Measurements from ENCODE around the gene MYO5A.
"Not testable (repeated sequence)": the region's sequence is repeated elsewhere in the genome, so short reads cannot be mapped to it uniquely, and the experiment has no call there.

The MYO5A gene

DNA sequence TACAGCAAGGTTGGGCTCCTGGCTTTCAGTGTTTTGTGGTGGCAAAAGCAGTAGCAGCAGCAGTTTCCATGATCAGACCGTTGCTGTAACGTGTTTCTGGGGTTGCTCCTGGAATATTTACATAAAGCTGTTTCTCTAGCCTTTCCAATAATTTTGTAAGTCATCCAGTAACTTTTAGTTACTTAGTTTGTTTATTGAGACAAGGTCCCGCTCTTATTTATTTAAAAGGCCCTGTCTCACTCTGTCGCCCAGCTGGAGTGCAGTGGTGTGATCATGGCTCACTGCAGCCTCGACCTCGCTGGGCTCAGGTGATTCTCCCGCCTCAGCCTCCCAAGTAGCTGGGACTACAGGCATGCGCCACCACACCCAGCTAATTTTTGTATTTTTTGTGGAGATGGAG lies 8.8 kb upstream of the MYO5A start:
- DNase-seq, result no peak

- no peak for DNase-seq
These were observed 3.7 kb upstream of the MYO5A start for GRCh38 chr15:52532427-52532826.

GRCh38 chr15:52529940-52530339 lies 1.3 kb upstream of the MYO5A start:
- no peak for DNase-seq

- DNase-seq, result no peak
These were observed 753 bp upstream of the MYO5A start for GRCh38 chr15:52529341-52529924.

GRCh38 chr15:52527911-52528563 lies 643 bp downstream of the MYO5A start:
- no peak for DNase-seq

- DNase-seq, result no peak
These were observed 1.3 kb downstream of the MYO5A start for GRCh38 chr15:52527196-52527910.

GRCh38 chr15:52524223-52525136 lies 4.2 kb downstream of the MYO5A start:
- no peak for DNase-seq

DNA sequence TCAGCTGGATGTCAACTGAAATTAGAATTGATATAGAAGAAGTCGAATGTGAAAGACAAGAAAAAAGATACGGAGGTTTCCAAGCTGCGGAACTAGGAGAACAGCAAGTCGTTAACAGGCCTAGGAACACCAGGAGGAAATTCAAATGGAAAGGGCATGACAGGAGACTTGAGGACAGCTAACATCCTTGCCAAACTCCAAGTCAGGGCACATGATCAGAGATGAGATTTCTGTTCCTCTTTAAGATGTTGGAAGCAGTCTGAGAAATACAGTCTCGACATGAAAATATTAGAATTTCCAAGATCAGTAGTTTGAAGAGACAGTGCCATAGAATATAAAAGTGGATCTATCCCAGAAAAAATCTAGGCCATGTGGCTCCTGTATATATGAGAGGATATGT lies 5.0 kb downstream of the MYO5A start:
- DNase-seq, result no peak

GRCh38 chr15:52523192-52523591 lies 5.5 kb downstream of the MYO5A start:
- no peak for DNase-seq

DNA sequence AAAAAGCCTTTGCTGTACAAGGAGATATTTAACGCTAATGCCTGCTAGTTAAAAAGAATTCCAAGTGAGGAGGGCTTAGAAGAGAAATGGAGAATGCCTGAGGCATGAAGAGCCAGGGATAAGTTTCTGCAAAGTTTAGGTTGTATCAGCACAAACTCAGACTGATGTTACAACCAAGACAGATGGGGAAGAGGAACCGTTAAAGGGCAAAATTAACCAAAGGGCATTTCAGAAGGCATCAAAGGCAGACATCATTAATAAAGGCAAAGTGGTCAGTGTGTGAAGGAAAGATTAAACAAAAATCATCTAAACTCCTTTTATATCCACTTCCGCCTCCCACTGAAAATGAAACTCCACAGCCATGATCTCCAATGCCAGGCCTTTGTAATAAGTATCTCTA lies 7.0 kb downstream of the MYO5A start:
- no peak for DNase-seq

DNA sequence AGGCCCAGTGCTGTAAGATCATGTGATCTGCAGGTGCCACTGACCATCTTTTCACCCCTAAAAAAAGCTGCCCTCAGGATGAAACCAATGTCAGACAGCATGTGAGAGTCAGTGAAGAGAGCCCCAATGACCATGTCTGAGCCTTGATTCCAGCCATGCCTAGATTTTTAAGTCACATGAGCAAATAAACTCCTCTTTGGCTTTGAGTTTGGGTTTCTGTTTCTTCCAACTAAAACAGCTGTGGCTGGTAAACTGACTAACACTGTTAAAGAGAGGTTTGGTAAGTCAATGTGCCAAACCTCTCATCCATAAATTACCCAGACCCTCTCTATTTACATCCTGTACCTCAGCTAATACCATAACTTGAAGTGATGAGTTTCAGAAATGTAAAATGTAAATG lies 8.3 kb downstream of the MYO5A start:
- no peak for DNase-seq

GRCh38 chr15:52518487-52519371 lies 10.0 kb downstream of the MYO5A start:
- no peak for DNase-seq

DNA sequence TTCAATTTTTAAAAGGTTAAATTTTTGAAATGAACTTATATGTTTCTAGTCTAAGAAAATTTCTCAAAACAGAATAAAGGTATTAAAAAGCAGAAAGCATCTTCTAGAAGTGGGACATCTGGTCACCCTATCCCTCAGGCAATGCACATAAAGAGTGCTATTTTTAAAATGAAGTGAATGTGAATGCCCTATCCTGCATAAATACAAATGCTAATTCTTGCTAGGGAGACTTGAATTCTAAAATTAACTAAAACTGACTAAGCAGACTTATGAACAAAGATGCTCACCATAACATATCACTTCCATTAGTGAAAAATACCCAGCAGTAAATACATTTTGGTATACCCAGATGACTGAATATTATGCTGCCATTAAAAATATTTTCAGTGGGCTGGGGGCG lies 11.7 kb downstream of the MYO5A start:
- no peak for DNase-seq

GRCh38 chr15:52515343-52515742 lies 13.3 kb downstream of the MYO5A start:
- no peak for DNase-seq

GRCh38 chr15:52514482-52514881 lies 14.2 kb downstream of the MYO5A start:
- DNase-seq, result no peak

DNA sequence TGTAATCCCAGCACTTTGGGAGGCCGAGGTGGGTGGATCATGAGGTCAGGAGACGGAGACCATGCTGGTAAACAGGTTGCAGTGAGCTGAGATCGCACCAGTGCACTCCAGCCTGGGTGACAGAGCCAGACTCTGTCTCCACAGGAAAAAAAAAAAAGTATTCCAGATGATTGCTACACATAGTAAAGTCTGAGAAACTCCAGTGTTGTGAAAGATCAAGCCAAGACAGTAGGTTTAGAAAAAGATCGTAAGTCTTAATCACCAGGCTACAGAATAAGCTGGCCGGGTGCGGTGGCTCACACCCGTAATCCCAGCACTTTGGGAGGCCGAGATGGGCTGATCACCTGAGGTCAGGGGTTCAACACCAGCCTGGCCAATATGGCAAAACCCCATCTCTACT lies 15.8 kb downstream of the MYO5A start:
- not testable (repeated sequence) for DNase-seq

- no peak for DNase-seq
These were observed 17.6 kb downstream of the MYO5A start for GRCh38 chr15:52511084-52511483.

GRCh38 chr15:52509500-52510245 lies 19.0 kb downstream of the MYO5A start:
- no peak for DNase-seq

DNA sequence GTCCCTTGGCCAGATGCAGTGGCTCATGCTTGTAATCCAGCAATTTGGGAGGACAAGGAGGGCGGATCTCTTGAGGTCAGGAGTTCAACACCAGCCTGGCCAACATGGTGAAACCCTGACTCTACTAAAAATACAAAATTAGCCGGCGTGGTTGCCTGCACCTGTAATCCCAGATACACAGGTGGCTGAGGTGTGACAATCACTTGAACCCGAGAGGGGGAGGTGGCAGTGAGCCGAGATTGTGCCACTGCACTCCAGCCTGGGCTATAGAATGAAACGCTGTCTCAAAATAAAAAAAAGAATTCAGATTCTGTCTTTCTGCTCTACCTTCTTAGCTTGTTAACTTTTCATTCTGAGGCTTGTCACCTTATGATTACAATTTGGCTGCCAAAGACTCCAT lies 22.1 kb downstream of the MYO5A start:
- DNase-seq, result no peak

- DNase-seq, result no peak
These were observed 23.5 kb downstream of the MYO5A start for GRCh38 chr15:52505151-52505550.

- no peak for DNase-seq
These were observed 24.7 kb downstream of the MYO5A start for GRCh38 chr15:52503788-52504496.

All from NCI-H510A (cell line).